HG02981 (cell line): ENCODE results near the gene TXNL4A.
"Not testable (repeated sequence)": the region's sequence is repeated elsewhere in the genome, so short reads cannot be mapped to it uniquely, and the experiment has no call there.

Experiments used
- ATAC-seq: cut with Tn5 transposase; IDR thresholded peaks from one replicate; pipeline ENCODE4 v1.9.1; 2021; ENCODE audit warnings: mild to moderate bottlenecking, moderate library complexity; ENCODE audit not compliant: unreplicated experiment

TXNL4A gene

GRCh38 chr18:79988451-79989194 is at the start of gene TXNL4A:
TXNL4A (minus strand) TSS chr18:79988563; CDS start chr18:79988392, 171 bp downstream.
- peak; percentile 98 for ATAC-seq

GRCh38 chr18:80037300-80037699 is 48.9 kb upstream of the TXNL4A start:
- no peak for ATAC-seq

- ATAC-seq, result no peak
These were observed 47.6 kb upstream of the TXNL4A start for GRCh38 chr18:80035997-80036396.

GRCh38 chr18:80034852-80035406 is 46.6 kb upstream of the TXNL4A start:
- ATAC-seq, result no peak

- ATAC-seq, result peak; percentile 67
These were observed 45.9 kb upstream of the TXNL4A start, which contains the start of gene RBFA for GRCh38 chr18:80034068-80034851. RBFA (plus strand) TSS chr18:80034434; CDS start chr18:80034496, 62 bp downstream.

GRCh38 chr18:80033181-80034067 is 45.1 kb upstream of the TXNL4A start:
- peak; percentile 55 for ATAC-seq

GRCh38 chr18:80029690-80030089 is 41.3 kb upstream of the TXNL4A start:
- ATAC-seq, result no peak

- ATAC-seq, result not testable (repeated sequence)
These were observed 39.4 kb upstream of the TXNL4A start for GRCh38 chr18:80027719-80028118.

- ATAC-seq, result no peak
These were observed 38.0 kb upstream of the TXNL4A start for GRCh38 chr18:80026363-80026762.

- no peak for ATAC-seq
These were observed 34.8 kb upstream of the TXNL4A start for GRCh38 chr18:80023173-80023572.

GRCh38 chr18:80022613-80023012 is 34.2 kb upstream of the TXNL4A start:
- ATAC-seq, result no peak

GRCh38 chr18:80012714-80013113 is 24.4 kb upstream of the TXNL4A start:
- no peak for ATAC-seq

- not testable (repeated sequence) for ATAC-seq
These were observed 23.3 kb upstream of the TXNL4A start for GRCh38 chr18:80011496-80012137.

- no peak for ATAC-seq
These were observed 22.2 kb upstream of the TXNL4A start for GRCh38 chr18:80010551-80010906.

- ATAC-seq, result no peak
These were observed 21.5 kb upstream of the TXNL4A start for GRCh38 chr18:80009661-80010550.

GRCh38 chr18:80006724-80007123 is 18.4 kb upstream of the TXNL4A start:
- ATAC-seq, result no peak

- no peak for ATAC-seq
These were observed 16.4 kb upstream of the TXNL4A start for GRCh38 chr18:80004600-80005342.

GRCh38 chr18:80002468-80002867 is 14.1 kb upstream of the TXNL4A start:
- ATAC-seq, result no peak

- ATAC-seq, result no peak
These were observed 12.5 kb upstream of the TXNL4A start for GRCh38 chr18:80000877-80001276.
